LHCN-M2 (cell line): Measurements from ENCODE around the gene SYNPO2. TPM values are rescaled to one million over a fixed set of nuclear protein-coding genes. Genes with fewer than 3 reads are reported as not detected.
"Not testable (repeated sequence)": the region's sequence is repeated elsewhere in the genome, so short reads cannot be mapped to it uniquely, and the experiment has no call there.

Experiments used
- DNase-seq: peaks from one replicate; pipeline ENCODE4 v3.0.0-alpha.2; 2012; ENCODE audit warnings: low read depth
- total RNA-seq: library from RNA; depleted of rRNA; stranded (reverse); fragments of >200 nt; gene quantifications from 2 replicates; pipeline ENCODE4 v1.2.3, GENCODE V29; 2014

The SYNPO2 gene
- total RNA-seq, 1 experiment from 2014 or later = 69.7 TPM

DNA sequence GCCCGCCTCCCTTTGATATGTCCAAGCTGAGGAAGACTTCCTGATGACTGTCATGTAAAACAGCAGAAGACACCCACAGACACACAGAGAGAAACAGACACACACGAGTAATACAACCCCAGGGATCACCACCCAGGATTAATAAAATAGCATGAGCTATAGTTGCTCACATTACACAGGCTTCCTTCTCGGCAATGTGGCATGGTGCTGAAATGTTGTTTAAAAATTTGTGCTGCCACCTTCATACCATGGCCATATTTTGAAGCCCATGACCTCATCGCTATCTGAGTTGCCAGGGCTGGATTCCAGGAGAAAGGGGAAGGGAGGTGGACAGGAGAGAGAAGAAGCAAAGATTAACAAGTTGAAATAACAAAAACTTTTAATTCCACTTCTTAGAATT, 111.7 kb downstream of the SYNPO2 start:
- no peak for DNase-seq

DNA sequence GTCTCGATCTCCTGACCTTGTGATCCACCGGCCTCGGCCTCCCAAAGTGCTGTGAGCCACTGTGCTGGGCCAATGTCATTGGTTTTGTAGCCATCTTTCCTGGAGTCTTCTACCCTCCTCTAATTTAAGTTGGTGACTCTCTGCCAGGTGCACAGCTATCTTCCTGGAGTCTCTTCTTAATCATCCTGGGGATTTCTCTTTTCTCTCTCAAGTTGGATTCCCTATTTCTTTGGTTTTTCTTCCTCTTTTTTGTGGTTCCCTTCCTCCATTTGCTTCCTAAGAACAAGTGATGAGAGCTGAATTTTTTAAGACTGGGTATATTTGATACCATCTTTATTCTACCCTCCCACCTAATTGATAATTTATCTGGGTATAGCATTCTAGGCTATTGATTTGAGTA, 113.8 kb downstream of the SYNPO2 start:
- no peak for DNase-seq

DNA sequence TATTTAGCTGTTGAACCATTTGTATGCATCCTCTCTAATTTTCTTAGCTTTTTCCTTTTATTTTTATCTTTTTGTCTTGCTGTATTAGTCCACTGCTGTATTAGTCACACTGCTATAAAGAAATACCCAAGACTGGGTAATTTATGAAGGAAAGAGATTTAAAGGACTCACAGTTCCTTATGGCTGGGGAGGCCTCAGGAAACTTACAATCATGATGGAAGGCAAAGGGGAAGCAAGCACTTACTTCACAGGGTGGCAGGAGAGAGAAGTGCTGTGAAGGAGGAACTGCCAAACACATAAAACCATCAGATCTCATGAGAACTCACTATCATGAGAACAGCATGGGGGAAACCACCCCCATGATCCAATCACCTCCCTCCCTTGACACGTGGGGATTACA, 114.3 kb downstream of the SYNPO2 start:
- not testable (repeated sequence) for DNase-seq

GRCh38 chr4:119005928-119006460, 117.3 kb downstream of the SYNPO2 start:
- DNase-seq = no peak

- DNase-seq = no peak
Measured at GRCh38 chr4:119008761-119009160, 120.1 kb downstream of the SYNPO2 start.

GRCh38 chr4:119010221-119010620, 121.6 kb downstream of the SYNPO2 start:
- DNase-seq = not testable (repeated sequence)

DNA sequence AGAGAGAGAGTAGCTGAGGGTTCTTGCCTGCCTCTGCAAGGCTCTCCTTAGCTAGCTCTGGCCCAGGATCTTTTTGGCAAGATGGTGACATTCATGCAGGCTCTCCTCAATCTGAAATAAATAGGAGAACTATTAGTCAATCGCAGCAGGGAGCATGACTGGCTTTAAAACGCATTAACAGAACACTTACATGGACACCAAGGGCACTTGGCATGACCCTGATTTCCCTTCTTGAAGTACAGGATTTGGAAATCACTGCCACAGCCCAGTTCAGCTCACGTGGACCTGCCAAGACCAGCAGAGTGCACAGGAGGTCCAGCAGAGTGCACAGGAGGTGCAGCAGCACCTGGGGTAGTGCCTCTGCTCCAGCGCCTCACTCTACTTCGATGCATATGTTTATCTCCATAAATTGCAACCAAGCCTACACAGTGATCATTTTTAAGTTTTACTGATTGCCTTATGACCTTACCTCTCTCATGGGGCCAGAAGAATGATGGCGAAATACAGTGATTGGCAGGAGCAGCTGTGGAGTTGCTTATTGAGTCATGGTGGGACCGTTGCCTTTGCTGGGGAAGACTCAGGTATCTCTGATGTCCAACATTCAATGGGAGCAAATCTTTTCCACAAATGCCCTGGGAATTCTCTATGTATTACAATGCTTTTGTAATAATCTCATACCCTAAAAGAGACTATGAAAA, 122.4 kb downstream of the SYNPO2 start:
- peak; percentile 98 for DNase-seq

- peak; percentile 38 for DNase-seq
Measured at GRCh38 chr4:119011607-119011988, 122.9 kb downstream of the SYNPO2 start.

DNA sequence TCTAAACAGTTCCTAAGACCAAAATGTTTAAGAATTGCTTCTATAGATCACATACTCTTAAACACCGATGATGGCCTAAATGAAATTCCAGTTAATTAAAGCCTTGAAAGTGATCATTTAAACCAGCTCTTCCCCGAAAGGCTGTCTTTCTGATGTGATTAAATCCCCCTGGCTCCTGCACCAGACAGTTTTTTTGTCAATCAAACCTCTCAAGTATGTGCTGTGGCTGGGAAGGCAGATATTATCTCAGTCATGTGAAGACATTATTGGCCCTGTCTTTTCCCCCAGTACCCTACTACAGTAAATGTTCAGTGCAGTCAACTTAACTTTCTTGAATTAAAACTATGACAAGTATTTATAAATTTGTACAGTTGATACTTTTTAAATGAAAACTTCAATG, 126.0 kb downstream of the SYNPO2 start:
- DNase-seq = no peak

- no peak for DNase-seq
Measured at GRCh38 chr4:119016636-119017035, 128.0 kb downstream of the SYNPO2 start.

- DNase-seq = no peak
Measured at GRCh38 chr4:119017636-119018035, 129.0 kb downstream of the SYNPO2 start.

GRCh38 chr4:119020158-119020557, 131.5 kb downstream of the SYNPO2 start:
- DNase-seq = no peak

- not testable (repeated sequence) for DNase-seq
Measured at GRCh38 chr4:119022520-119022919, 133.9 kb downstream of the SYNPO2 start.

DNA sequence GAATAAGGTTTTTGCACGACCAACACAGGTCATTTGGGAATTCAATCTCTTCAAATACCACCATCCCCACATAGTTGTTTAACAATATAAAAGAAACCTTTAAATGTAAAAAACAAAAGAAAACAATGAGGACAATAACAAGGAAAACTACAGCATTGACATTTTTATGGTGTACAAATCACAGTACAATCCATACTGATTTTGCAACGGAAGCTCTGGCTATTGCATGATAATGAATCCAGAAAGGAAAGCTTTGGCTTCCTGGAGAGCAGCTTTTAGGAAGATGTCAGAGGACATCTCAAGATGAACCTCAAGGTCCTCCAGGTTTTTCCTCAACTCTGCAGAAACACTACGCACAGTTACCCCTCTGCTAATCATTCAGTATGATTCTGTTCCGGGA, 135.4 kb downstream of the SYNPO2 start:
- DNase-seq = no peak

- DNase-seq = peak; percentile 55
Measured at GRCh38 chr4:119025420-119025819, 136.8 kb downstream of the SYNPO2 start.

DNA sequence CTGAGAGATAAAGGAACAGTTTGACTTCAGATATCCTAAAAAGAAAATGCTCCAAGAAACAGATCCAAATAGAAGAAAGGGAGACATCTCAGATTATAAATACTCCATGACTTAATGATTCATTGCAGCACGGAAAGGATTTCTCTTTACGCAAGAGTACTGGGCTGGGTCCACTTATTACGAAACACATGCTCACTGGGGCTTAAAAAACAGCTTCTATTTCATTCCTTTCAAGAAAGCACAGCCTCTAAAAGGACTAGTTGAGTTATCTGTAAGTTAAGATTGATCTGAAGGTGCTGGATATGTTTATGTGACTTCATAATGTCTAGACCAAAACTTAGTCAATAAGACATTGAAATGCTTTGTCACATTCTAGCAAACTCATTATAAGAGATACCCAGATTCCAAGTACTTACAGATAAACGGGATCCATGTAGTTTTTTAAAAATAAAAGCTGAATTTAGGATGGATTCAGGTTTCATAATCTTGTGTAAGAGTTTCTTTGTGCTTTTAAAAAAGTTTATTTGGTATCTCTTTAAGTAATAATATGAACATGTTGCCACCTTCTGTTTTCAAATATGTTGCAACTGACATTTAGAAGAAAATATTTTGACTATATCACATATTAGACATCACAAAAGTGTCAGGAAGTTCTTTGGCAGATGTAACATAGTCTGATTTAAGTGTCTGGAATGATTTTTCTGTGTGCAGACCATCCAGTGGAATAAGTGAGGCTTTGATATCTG, 137.4 kb downstream of the SYNPO2 start:
- DNase-seq = peak; percentile 86

GRCh38 chr4:119026662-119027444, 138.2 kb downstream of the SYNPO2 start:
- peak; percentile 83 for DNase-seq

- DNase-seq = peak; percentile 94
Measured at GRCh38 chr4:119027811-119028210, 139.2 kb downstream of the SYNPO2 start.

- DNase-seq = peak; percentile 31
Measured at GRCh38 chr4:119028296-119028695, 139.6 kb downstream of the SYNPO2 start.

DNA sequence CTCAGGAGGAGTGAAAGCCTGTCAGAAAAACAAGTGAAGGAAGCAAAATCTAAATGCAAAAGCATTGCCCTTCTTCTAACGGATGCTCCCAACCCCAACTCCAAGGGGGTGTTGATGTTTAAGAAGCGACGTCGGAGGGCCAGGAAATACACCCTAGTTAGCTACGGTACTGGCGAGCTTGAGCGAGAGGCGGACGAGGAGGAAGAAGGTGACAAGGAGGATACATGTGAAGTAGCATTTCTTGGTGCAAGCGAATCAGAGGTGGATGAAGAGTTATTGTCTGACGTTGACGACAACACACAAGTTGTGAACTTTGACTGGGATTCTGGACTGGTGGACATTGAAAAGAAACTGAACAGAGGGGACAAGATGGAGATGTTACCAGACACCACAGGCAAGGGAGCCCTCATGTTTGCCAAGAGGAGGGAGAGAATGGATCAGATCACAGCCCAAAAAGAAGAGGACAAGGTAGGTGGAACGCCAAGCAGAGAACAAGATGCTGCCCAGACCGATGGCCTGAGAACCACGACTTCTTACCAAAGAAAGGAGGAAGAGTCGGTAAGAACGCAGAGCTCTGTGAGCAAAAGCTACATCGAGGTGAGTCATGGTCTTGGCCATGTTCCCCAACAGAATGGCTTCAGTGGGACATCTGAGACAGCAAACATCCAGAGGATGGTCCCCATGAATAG, 141.3 kb downstream of the SYNPO2 start:
- no peak for DNase-seq

DNA sequence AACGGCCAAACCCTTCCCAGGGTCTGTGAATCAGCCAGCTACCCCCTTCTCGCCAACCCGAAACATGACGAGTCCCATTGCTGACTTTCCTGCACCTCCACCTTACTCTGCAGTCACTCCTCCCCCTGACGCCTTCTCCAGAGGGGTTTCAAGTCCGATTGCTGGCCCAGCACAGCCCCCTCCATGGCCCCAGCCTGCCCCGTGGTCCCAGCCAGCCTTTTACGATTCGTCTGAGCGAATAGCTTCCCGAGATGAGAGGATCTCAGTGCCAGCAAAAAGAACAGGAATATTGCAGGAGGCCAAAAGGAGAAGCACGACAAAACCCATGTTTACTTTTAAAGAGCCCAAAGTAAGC, 141.9 kb downstream of the SYNPO2 start:
- DNase-seq = no peak

GRCh38 chr4:119031218-119031617, 142.6 kb downstream of the SYNPO2 start:
- no peak for DNase-seq
